Measurements from ENCODE around the gene ZNRF2. TPM values are rescaled to one million over a fixed set of nuclear protein-coding genes. Genes with fewer than 3 reads are reported as not detected.

Gene ZNRF2
- total RNA-seq, 3 donors from 2014 or later = 8.0 to 9.4 (median 8.3) TPM

Other genes starting within 250 kb of the ZNRF2 start
- 1 to 10 TPM; 2.9 to 3.3 (median 3.3) TPM for gene MTURN, start 149.6 kb upstream of the ZNRF2 start, total RNA-seq
- 1 to 10 TPM; 4.1 to 5.4 (median 4.6) TPM for gene NOD1, start 194.2 kb downstream of the ZNRF2 start, total RNA-seq
- gene GGCT, start 220.2 kb downstream of the ZNRF2 start, total RNA-seq = 10 to 100 TPM; 66.0 to 75.5 (median 67.5) TPM